ENCODE data around the gene KCNK17.

Gene KCNK17

DNA sequence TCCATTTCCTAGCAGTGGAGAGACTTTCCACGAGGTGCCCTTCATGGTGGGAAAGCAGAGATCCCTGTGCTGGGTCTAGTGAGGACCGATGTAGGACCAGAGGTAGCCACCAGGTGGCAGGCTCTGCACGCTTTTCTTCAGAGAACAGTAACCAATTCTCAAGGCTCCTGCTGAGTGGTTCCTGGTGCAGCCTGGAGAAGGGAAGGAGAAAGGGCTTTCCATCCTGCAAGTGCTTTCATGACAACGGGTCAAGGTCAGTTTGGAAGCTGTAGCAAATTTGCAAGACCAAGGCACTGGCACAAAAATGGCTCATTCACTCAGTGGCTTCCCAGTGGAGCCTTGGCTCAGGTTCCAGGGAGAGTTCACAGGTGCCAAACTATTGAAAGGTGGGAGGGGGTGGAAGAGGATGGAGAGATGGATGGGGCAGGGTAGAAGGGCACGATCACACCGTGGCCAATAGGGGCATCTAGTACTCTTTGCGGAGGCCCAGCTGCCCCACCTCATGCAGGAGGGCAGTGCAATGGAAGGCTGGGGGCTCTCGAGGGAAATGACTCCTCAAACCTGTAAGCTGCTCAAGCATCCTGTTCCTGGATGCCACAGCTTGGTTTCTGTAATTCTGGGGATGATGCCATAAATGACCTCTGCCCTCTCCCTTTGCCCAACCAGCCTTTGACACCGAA lies 33.8 kb upstream of the KCNK17 start:
- Histone ChIP-seq H3K36me3 (ENCODE audit: control insufficient read depth in 2 of 2, insufficient read depth in 2 of 2, low read length in 2 of 2) (no peaks in the 10 kb centered on the region), H3K27me3 (ENCODE audit: control insufficient read depth in 1 of 2, insufficient read depth in 2 of 2, low read length in 2 of 2) (peaks cover 0 to 2% of the 10 kb centered on the region in 2 donors), H3K9me3 (ENCODE audit: control insufficient read depth in 2 of 2, low read length in 2 of 2) (no peaks in the 10 kb centered on the region), H3K9ac (ENCODE audit: low read length in 2 of 2) (no peak overlapping the region), H3K27ac (ENCODE audit: low read length) (no peak overlapping the region), H3K4me3 (ENCODE audit: low read length in 2 of 2) (no peak overlapping the region), H3K4me1 (ENCODE audit: control insufficient read depth, insufficient read depth, low read length) (peaks cover 4% of the 10 kb centered on the region)

DNA sequence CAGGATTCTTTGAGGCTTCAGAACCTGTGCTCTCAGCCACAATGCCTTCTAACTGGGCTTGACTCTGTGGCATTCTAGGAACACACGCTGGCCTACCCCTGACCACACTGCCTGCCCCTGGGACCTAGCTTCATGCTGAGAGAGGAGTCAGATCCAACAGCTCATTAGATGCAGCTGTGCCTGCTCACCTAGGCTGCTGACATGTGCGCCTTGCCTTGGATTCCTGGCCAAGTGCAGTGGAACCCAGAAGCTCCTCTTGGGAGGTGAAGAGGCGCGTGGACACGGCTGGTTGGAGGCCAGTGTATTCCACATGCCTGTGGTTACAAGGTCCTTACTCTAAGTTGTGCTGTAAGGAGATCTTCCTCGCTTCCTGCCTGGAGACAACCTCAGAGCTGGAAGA lies 33.0 kb upstream of the KCNK17 start:
- Histone ChIP-seq H3K4me1 (ENCODE audit: control insufficient read depth, insufficient read depth, low read length) (peaks cover 7% of the 10 kb centered on the region), H3K9me3 (ENCODE audit: control insufficient read depth in 2 of 2, low read length in 2 of 2) (no peaks in the 10 kb centered on the region), H3K27ac (ENCODE audit: low read length) (no peak overlapping the region), H3K4me3 (ENCODE audit: low read length in 2 of 2) (no peak overlapping the region), H3K36me3 (ENCODE audit: control insufficient read depth in 2 of 2, insufficient read depth in 2 of 2, low read length in 2 of 2) (no peaks in the 10 kb centered on the region), H3K27me3 (ENCODE audit: control insufficient read depth in 1 of 2, insufficient read depth in 2 of 2, low read length in 2 of 2) (peaks cover 0 to 2% of the 10 kb centered on the region in 2 donors), H3K9ac (ENCODE audit: low read length in 2 of 2) (no peak overlapping the region)

- no peaks in the 10 kb centered on the region for H3K9me3 ChIP-seq (ENCODE audit: control insufficient read depth in 2 of 2, low read length in 2 of 2)
- no peak overlapping the region for H3K9ac ChIP-seq (ENCODE audit: low read length in 2 of 2)
- H3K27me3 ChIP-seq (ENCODE audit: control insufficient read depth in 1 of 2, insufficient read depth in 2 of 2, low read length in 2 of 2): peaks cover 0 to 4% of the 10 kb centered on the region in 2 donors
- H3K36me3 ChIP-seq (ENCODE audit: control insufficient read depth in 2 of 2, insufficient read depth in 2 of 2, low read length in 2 of 2): no peaks in the 10 kb centered on the region
- H3K4me1 ChIP-seq (ENCODE audit: control insufficient read depth, insufficient read depth, low read length): peaks cover 12% of the 10 kb centered on the region
- H3K4me3 ChIP-seq (ENCODE audit: low read length in 2 of 2): no peak overlapping the region
- no peak overlapping the region for H3K27ac ChIP-seq (ENCODE audit: low read length)
Measured at GRCh38 chr6:39344821-39345280, 30.6 kb upstream of the KCNK17 start.

GRCh38 chr6:39343396-39343870 lies 29.2 kb upstream of the KCNK17 start:
- Histone ChIP-seq H3K9ac (ENCODE audit: low read length in 2 of 2) (no peak overlapping the region), H3K27me3 (ENCODE audit: control insufficient read depth in 1 of 2, insufficient read depth in 2 of 2, low read length in 2 of 2) (peaks cover 3 to 4% of the 10 kb centered on the region in 2 donors), H3K4me3 (ENCODE audit: low read length in 2 of 2) (no peak overlapping the region), H3K4me1 (ENCODE audit: control insufficient read depth, insufficient read depth, low read length) (peaks cover 19% of the 10 kb centered on the region), H3K27ac (ENCODE audit: low read length) (no peak overlapping the region), H3K36me3 (ENCODE audit: control insufficient read depth in 2 of 2, insufficient read depth in 2 of 2, low read length in 2 of 2) (no peaks in the 10 kb centered on the region), H3K9me3 (ENCODE audit: control insufficient read depth in 2 of 2, low read length in 2 of 2) (no peaks in the 10 kb centered on the region)

- Histone ChIP-seq H3K4me3 (ENCODE audit: low read length in 2 of 2) (no peak overlapping the region), H3K4me1 (ENCODE audit: control insufficient read depth, insufficient read depth, low read length) (peaks cover 19% of the 10 kb centered on the region)
Measured at GRCh38 chr6:39342692-39343395, 28.6 kb upstream of the KCNK17 start.

GRCh38 chr6:39341937-39342336 lies 27.7 kb upstream of the KCNK17 start:
- H3K9ac ChIP-seq (ENCODE audit: low read length in 2 of 2): no peak overlapping the region
- no peak overlapping the region for H3K4me3 ChIP-seq (ENCODE audit: low read length in 2 of 2)
- no peaks in the 10 kb centered on the region for H3K9me3 ChIP-seq (ENCODE audit: control insufficient read depth in 2 of 2, low read length in 2 of 2)
- H3K36me3 ChIP-seq (ENCODE audit: control insufficient read depth in 2 of 2, insufficient read depth in 2 of 2, low read length in 2 of 2): no peaks in the 10 kb centered on the region
- H3K4me1 ChIP-seq (ENCODE audit: control insufficient read depth, insufficient read depth, low read length): peaks cover 19% of the 10 kb centered on the region
- H3K27me3 ChIP-seq (ENCODE audit: control insufficient read depth in 1 of 2, insufficient read depth in 2 of 2, low read length in 2 of 2): peaks cover 3 to 6% of the 10 kb centered on the region in 2 donors
- H3K27ac ChIP-seq (ENCODE audit: low read length): no peak overlapping the region

More at GRCh38 chr6:39342692-39343395, 28.6 kb upstream of the KCNK17 start:
- no peaks in the 10 kb centered on the region for H3K36me3 ChIP-seq (ENCODE audit: control insufficient read depth in 2 of 2, insufficient read depth in 2 of 2, low read length in 2 of 2)
- H3K9me3 ChIP-seq (ENCODE audit: control insufficient read depth in 2 of 2, low read length in 2 of 2): no peaks in the 10 kb centered on the region
- peaks cover 3 to 6% of the 10 kb centered on the region in 2 donors for H3K27me3 ChIP-seq (ENCODE audit: control insufficient read depth in 1 of 2, insufficient read depth in 2 of 2, low read length in 2 of 2)
- no peak overlapping the region for H3K9ac ChIP-seq (ENCODE audit: low read length in 2 of 2)
- no peak overlapping the region for H3K27ac ChIP-seq (ENCODE audit: low read length)

GRCh38 chr6:39341352-39341751 lies 27.1 kb upstream of the KCNK17 start:
- H3K36me3 ChIP-seq (ENCODE audit: control insufficient read depth in 2 of 2, insufficient read depth in 2 of 2, low read length in 2 of 2): no peaks in the 10 kb centered on the region
- H3K27me3 ChIP-seq (ENCODE audit: control insufficient read depth in 1 of 2, insufficient read depth in 2 of 2, low read length in 2 of 2): peaks cover 3 to 6% of the 10 kb centered on the region in 2 donors
- no peak overlapping the region for H3K4me3 ChIP-seq (ENCODE audit: low read length in 2 of 2)
- H3K9me3 ChIP-seq (ENCODE audit: control insufficient read depth in 2 of 2, low read length in 2 of 2): no peaks in the 10 kb centered on the region
- no peak overlapping the region for H3K9ac ChIP-seq (ENCODE audit: low read length in 2 of 2)
- H3K27ac ChIP-seq (ENCODE audit: low read length): no peak overlapping the region
- H3K4me1 ChIP-seq (ENCODE audit: control insufficient read depth, insufficient read depth, low read length): peaks cover 19% of the 10 kb centered on the region

GRCh38 chr6:39339868-39340550 lies 25.8 kb upstream of the KCNK17 start:
- Histone ChIP-seq H3K9me3 (ENCODE audit: control insufficient read depth in 2 of 2, low read length in 2 of 2) (no peaks in the 10 kb centered on the region), H3K27ac (ENCODE audit: low read length) (no peak overlapping the region), H3K4me1 (ENCODE audit: control insufficient read depth, insufficient read depth, low read length) (peaks cover 19% of the 10 kb centered on the region), H3K27me3 (ENCODE audit: control insufficient read depth in 1 of 2, insufficient read depth in 2 of 2, low read length in 2 of 2) (peaks cover 3 to 6% of the 10 kb centered on the region in 2 donors), H3K36me3 (ENCODE audit: control insufficient read depth in 2 of 2, insufficient read depth in 2 of 2, low read length in 2 of 2) (no peaks in the 10 kb centered on the region), H3K9ac (ENCODE audit: low read length in 2 of 2) (no peak overlapping the region), H3K4me3 (ENCODE audit: low read length in 2 of 2) (no peak overlapping the region)

- peaks cover 3 to 6% of the 10 kb centered on the region in 2 donors for H3K27me3 ChIP-seq (ENCODE audit: control insufficient read depth in 1 of 2, insufficient read depth in 2 of 2, low read length in 2 of 2)
- H3K36me3 ChIP-seq (ENCODE audit: control insufficient read depth in 2 of 2, insufficient read depth in 2 of 2, low read length in 2 of 2): no peaks in the 10 kb centered on the region
- H3K4me1 ChIP-seq (ENCODE audit: control insufficient read depth, insufficient read depth, low read length): peaks cover 16% of the 10 kb centered on the region
- H3K4me3 ChIP-seq (ENCODE audit: low read length in 2 of 2): no peak overlapping the region
- H3K27ac ChIP-seq (ENCODE audit: low read length): no peak overlapping the region
- peak overlapping the region in 1 of 2 donors; percentile 21 for H3K9ac ChIP-seq (ENCODE audit: low read length in 2 of 2)
- no peaks in the 10 kb centered on the region for H3K9me3 ChIP-seq (ENCODE audit: control insufficient read depth in 2 of 2, low read length in 2 of 2)
Measured at GRCh38 chr6:39339096-39339867, 25.1 kb upstream of the KCNK17 start.

GRCh38 chr6:39338397-39338796 lies 24.2 kb upstream of the KCNK17 start:
- no peak overlapping the region for H3K9ac ChIP-seq (ENCODE audit: low read length in 2 of 2)
- no peak overlapping the region for H3K4me3 ChIP-seq (ENCODE audit: low read length in 2 of 2)
- H3K27ac ChIP-seq (ENCODE audit: low read length): no peak overlapping the region
- peaks cover 3 to 6% of the 10 kb centered on the region in 2 donors for H3K27me3 ChIP-seq (ENCODE audit: control insufficient read depth in 1 of 2, insufficient read depth in 2 of 2, low read length in 2 of 2)
- peaks cover 16% of the 10 kb centered on the region for H3K4me1 ChIP-seq (ENCODE audit: control insufficient read depth, insufficient read depth, low read length)
- H3K9me3 ChIP-seq (ENCODE audit: control insufficient read depth in 2 of 2, low read length in 2 of 2): no peaks in the 10 kb centered on the region
- no peaks in the 10 kb centered on the region for H3K36me3 ChIP-seq (ENCODE audit: control insufficient read depth in 2 of 2, insufficient read depth in 2 of 2, low read length in 2 of 2)

Measured in stomach smooth muscle (tissue), 2 donors.